HG03066 (cell line): ENCODE results near the gene NDUFA11.

Experiments
- ATAC-seq: cut with Tn5 transposase; IDR thresholded peaks from one replicate; pipeline ENCODE4 v1.9.1; 2021; ENCODE audit warnings: low read depth; ENCODE audit not compliant: unreplicated experiment

Gene NDUFA11

GRCh38 chr19:5910638-5910907 lies 7.0 kb upstream of the NDUFA11 start:
- no peak for ATAC-seq

- no peak for ATAC-seq
Observed at GRCh38 chr19:5908773-5909442, 5.3 kb upstream of the NDUFA11 start.

GRCh38 chr19:5907241-5907640 lies 3.7 kb upstream of the NDUFA11 start:
- ATAC-seq: no peak

- no peak for ATAC-seq
Observed at GRCh38 chr19:5905114-5905778, 1.7 kb upstream of the NDUFA11 start.

- ATAC-seq: peak; percentile 82
Observed at GRCh38 chr19:5904352-5905113, 943 bp upstream of the NDUFA11 start, which contains the start of gene VMAC. Gene VMAC (plus strand): TSS chr19:5904872. CDS start chr19:5904891, 19 bp downstream.

GRCh38 chr19:5903056-5903623 lies 450 bp downstream of the NDUFA11 start:
- ATAC-seq: no peak

DNA sequence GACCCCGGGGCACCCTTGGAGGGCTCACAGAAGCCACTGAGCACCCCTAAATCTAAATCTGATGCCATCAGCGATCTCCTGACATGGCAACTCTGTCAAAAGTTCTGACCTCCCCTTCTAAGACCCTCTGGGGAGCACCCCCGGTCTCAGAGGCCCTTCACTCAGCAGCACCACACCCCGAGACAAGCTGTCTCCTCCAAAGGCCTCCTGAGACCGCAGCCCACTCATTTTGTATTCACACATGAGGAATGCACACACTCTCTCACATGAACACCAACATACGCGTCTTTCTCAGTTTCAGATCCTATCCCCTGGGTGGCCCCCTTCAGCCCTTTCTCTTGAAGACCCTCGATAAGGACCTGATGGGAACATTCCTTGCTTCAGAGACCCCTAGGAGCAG lies 2.6 kb downstream of the NDUFA11 start:
- no peak for ATAC-seq

GRCh38 chr19:5899728-5900526 lies 3.7 kb downstream of the NDUFA11 start:
- no peak for ATAC-seq

GRCh38 chr19:5897189-5897969 lies 6.2 kb downstream of the NDUFA11 start:
- ATAC-seq: no peak

DNA sequence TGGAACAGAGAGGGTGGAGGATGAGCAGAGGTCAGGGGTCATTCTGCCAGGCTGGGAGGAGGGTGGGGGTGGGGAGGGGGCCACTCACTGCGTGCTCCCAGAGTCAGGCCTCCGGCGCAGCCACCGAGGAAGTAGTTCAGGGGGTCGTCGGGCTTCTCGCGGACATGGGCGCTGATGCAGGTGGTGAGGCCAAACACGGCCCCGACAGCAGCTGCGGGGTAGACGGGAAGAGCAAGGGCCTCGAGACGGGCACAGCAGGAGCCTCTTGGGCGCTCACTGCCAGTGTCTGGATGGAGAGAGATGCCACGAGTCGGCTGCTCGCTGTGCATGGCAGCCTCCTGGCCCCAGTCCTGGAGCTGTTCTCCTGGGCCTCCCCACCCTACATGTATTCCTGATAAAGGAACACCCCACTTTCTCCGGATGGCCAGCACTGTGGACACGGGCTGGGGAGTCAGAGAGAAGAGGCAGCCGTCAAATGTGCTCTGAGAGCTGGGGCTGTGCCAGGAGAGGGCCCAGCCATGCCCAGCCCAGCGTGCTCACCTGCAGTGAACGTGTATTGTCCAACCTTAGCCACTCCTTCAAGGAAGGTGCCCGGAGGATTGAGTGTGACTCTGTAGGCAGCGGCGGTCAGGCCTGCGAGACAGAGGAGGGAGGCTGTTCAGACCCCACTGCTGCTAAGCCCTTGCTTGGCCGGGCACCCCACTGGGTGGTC lies 7.1 kb downstream of the NDUFA11 start:
- ATAC-seq: no peak

DNA sequence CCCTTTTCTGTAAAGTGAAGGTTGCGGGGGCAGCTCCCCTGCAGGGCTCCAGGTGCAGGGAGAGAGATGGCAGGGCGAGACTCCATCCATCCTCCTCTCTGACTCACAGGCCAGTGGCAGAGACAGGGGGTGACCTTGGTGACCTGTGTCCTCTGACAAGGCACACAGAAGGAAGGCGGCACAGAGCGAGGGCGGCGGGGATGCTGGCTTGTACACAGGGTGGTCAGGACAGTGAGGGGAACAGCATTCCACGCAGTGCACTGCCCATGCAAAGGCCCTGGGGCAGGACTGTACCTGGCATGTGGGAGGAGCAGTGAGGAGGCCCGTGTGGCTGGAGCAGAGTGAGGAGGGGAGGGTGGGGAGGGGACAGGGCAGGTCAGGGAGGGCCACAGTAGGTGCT lies 7.7 kb downstream of the NDUFA11 start:
- no peak for ATAC-seq

GRCh38 chr19:5895409-5895808 lies 8.2 kb downstream of the NDUFA11 start:
- ATAC-seq: no peak

DNA sequence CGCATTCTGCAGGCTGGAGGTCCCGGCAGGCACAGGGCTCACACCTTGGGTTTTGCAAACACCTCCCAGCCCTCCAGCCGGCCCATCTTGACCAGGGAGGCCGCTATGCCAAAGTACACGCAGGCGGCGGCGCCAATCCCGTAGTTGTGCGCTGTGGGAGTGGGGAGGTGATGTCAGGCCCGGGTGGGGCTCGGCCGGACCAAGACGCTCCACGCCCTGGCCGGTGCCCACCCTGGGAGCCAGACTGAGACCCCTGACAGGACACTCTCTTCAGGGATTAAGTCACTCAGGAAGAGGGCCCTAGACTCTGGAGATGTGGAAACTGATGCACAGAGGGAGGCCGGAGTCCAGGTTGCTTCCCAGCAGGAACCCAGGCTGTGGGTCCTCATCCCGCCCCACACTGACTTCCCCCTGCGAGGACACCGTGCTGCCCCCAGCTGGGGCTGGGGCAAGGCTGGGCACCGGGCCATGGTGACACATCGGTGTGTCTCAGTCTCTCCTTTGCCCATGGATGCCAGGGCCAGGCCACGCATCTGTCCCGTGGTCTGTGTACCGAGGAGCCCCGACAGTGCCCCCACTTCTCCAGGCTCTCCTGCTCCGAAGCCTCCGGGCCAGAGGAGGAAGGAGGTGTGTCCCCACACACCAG lies 8.8 kb downstream of the NDUFA11 start:
- ATAC-seq: no peak

- ATAC-seq: no peak
Observed at GRCh38 chr19:5893907-5894703, 9.5 kb downstream of the NDUFA11 start.

DNA sequence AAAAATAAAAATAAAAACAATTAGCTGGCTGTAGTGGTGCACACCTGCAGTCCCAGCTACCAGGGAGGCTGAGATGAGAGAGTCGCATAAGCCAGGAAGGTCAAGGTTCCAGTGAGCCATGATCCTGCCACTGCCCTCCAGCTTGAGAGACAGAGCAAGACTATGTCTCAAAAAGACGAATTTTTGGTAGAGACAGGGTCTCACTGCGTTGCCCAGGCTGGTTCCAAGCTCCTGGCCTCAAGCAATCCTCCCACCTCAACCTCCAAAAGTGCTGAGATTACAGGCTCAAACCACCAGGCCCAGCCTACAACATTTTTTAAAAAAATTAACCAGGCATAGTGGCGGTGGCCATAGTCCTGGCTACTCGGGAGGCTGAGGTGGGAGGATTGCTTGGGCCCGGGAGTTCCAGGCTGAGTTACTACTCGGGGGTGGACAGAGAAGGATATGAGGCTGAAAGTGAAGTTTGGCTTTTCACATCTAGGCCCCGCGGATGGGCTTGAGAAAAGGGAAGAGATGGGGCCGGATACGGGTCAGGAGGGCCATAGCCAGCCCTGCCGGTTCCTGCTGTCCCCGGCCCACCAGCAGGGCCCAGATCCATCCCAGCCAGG lies 10.2 kb downstream of the NDUFA11 start:
- no peak for ATAC-seq

DNA sequence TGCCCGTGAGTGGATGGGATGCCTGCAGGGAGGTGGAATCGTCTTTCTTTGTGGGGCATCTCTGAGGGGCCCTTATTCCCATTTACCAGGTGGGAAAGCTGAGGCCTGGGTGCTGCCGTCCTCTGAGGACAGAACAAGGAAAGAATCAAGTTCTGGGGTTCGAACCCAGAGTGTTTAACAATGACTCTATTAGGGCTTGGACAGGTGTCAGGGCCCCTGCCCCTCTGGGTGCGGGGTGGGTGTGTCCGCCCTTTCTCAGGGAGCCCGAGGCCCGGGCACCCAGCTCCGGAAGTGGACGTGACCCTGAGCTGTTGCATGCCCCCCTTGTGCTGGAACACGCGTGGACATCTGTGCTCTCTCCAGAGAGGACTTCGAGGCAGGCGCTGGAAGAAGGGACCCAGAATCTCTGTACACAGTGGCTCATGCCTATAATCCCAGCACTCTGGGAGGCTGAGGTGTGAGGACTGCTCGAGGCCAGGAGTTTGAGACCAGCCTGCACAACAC lies 10.8 kb downstream of the NDUFA11 start:
- ATAC-seq: no peak
